Panc1 (cell line): Measurements from ENCODE around the gene MOK. TPM values are rescaled to one million over a fixed set of nuclear protein-coding genes. Genes with fewer than 3 reads are reported as not detected.

Experiments used
- ATAC-seq: fragments of 200-7000 bp; cut with Tn5 transposase; 2 replicates; pipeline ENCODE4 v1.9.1; 2020; ENCODE audit warnings: mild to moderate bottlenecking, moderate library complexity
- BruUV-seq: library from RNA; stranded (reverse); fragments of 400-500 nt; replicated peaks from 2 replicates; lab custom pipeline; 2021; lab: Mats Ljungman, UMichigan
- CTCF ChIA-PET: fragments of 300-600 bp; sonication (Branson Sonifier 250); formaldehyde crosslinking; loops from one replicate; lab custom pipeline; 2022; ENCODE audit warnings: antibody characterized with exemption; lab: Charles Lee
- POLR2A ChIA-PET: fragments of 300-600 bp; sonication (Branson Sonifier 250); formaldehyde crosslinking; loops from one replicate; lab custom pipeline; 2022; ENCODE audit warnings: antibody characterized with exemption; lab: Charles Lee
- DNase-seq: peaks from one replicate; pipeline ENCODE4 v3.0.0-alpha.2; 2010; ENCODE audit warnings: low read depth, low spot score
- H3K27ac ChIP-seq: 2 replicates; pipeline ENCODE4 v1.5.1; 2011; ENCODE audit warnings: mild to moderate bottlenecking, low read length, inconsistent platforms
- H3K27me3 ChIP-seq: fragments of 200-500 bp; sonication (Bioruptor generic); 2 replicates; pipeline ENCODE4 v1.6.0; 2014; ENCODE audit warnings: low read length, inconsistent platforms; ENCODE audit not compliant: control insufficient read depth, insufficient read depth
- H3K36me3 ChIP-seq: fragments of 200-500 bp; sonication (Bioruptor generic); 2 replicates; pipeline ENCODE4 v1.5.1; 2014; ENCODE audit warnings: inconsistent platforms, mild to moderate bottlenecking, low read length, moderate library complexity; ENCODE audit not compliant: control insufficient read depth, insufficient read depth
- H3K4me1 ChIP-seq: 2 replicates; pipeline ENCODE4 v1.5.1; 2011; ENCODE audit warnings: inconsistent platforms, mild to moderate bottlenecking, low read length, moderate library complexity; ENCODE audit not compliant: control insufficient read depth, insufficient read depth
- H3K4me3 ChIP-seq, 2 experiments: 2 replicates each; pipeline ENCODE4 v1.5.1; 2011 to 2012; ENCODE audit warnings: low read depth in 2 of 2, low read length in 2 of 2, mild to moderate bottlenecking in 2 of 2, inconsistent platforms in 1 of 2, moderate library complexity in 1 of 2
- H3K9me3 ChIP-seq: fragments of 200-500 bp; sonication (Bioruptor generic); 2 replicates; pipeline ENCODE4 v1.5.1; 2014; ENCODE audit warnings: low read depth, mild to moderate bottlenecking, inconsistent platforms, low read length, moderate library complexity; ENCODE audit not compliant: control insufficient read depth, insufficient read depth
- POLR2AphosphoS5 ChIP-seq: IDR thresholded peaks from 2 replicates; pipeline ENCODE4 v1.6.1; 2012; ENCODE audit warnings: mild to moderate bottlenecking, low read depth, low read length, moderate library complexity
- SIN3A ChIP-seq: IDR thresholded peaks from 2 replicates; pipeline ENCODE4 v1.6.1; 2012; ENCODE audit warnings: low read depth, mild to moderate bottlenecking, low read length, moderate library complexity, borderline replicate concordance; ENCODE audit not compliant: insufficient read depth
- TCF7L2 ChIP-seq: IDR thresholded peaks from 2 replicates; pipeline ENCODE4 v1.6.1; 2011; ENCODE audit warnings: mild to moderate bottlenecking, low read depth, low read length, inconsistent platforms
- in situ Hi-C: cut with HindIII; loops from 2 replicates; pipeline ENCODE4 v1.10.0; 2016; ENCODE audit warnings: low sequenced_read_pairs, low pct_unique_long_range_greater_than_20kb
- intact Hi-C: fragments of 100-400 bp; cut with micrococcal nuclease; formaldehyde crosslinking; loops from one replicate; pipeline ENCODE4 v1.10.0; 2022; ENCODE audit not compliant: unreplicated experiment
- total RNA-seq: library from RNA; stranded (reverse); gene quantifications from one replicate; pipeline ENCODE4 v1.2.1, GENCODE V29; 2021; ENCODE audit not compliant: unreplicated experiment
- TF ChIP-seq, protein P1 (sequence below): fragments of 450-650 bp; IDR thresholded peaks from 2 replicates; pipeline ENCODE4 v1.5.1; 2017; ENCODE audit warnings: mild to moderate bottlenecking
- TF ChIP-seq, protein P2 (sequence below), 2 experiments: IDR thresholded peaks; 2 replicates each; pipeline ENCODE4 v1.6.1; 2011 to 2012; ENCODE audit warnings: low read depth in 2 of 2, control low read depth in 1 of 2, low read length in 1 of 2, mild to moderate bottlenecking in 1 of 2, moderate library complexity in 1 of 2; ENCODE audit not compliant: insufficient read depth in 1 of 2

Gene MOK
- total RNA-seq, 1 experiment from 2014 or later, result 9.8 TPM

DNA sequence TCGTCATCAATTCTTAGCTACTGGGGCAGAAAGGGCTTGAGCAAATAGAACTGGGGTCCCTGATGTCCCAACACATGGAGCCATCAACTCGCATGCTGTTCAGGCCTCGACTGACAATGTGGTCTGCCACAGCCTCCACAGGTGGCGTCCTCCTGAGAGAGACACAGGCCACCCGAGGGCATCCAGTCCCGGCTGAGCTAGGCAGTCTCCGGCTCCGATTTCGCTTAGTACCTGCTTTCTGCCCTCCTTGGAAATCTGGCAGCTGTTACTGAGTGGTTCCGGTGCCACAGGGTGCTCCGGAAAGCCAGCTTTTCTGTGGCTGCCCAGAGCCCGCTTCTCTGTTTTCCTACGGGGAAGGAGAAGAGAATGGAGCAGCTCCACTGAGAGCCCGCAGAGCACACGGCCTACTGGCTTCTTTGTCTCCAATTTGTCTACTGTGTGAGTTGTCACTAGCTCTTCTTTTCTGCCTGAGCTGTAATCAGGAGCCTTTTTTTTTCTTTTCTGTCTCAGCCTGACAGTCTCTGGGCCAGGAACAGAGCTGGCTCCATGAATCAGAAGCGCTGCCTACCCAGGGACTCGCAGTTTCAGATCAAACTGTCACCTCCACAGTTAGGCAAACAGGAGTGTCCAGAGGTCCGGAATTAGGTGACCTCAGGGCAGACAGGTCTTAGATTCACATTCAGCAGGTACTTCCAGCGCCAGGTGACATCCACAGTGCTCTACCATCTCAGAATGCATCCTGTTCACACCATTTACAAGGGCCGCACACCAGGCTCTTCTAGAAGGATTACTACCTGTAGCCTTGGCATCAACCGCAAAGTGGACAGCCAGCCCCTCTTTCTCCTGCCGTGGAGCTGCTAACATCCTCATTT, 73.3 kb downstream of the MOK start:
- Histone ChIP-seq H3K4me1 (no peaks in the 10 kb centered on the region; the same call in none of the 2 replicates), H3K27me3 (no peaks in the 10 kb centered on the region), H3K4me3 (no peak overlapping the region), H3K9me3 (no peaks in the 10 kb centered on the region), H3K27ac (no peak overlapping the region), H3K36me3 (no peaks in the 10 kb centered on the region)
- no peak for ATAC-seq
- CTCF ChIA-PET, result interaction anchor here (0.6 kb wide), 1 partner anchor 84 kb away, joined by 8 read pairs; no protein-coding TSS in a partner anchor
- no TSS peak for BruUV-seq
- no peak for DNase-seq
- TF ChIP-seq SIN3A (no peak), TCF7L2 (no peak), POLR2AphosphoS5 (no peak)
- TF ChIP-seq, protein P1, sequence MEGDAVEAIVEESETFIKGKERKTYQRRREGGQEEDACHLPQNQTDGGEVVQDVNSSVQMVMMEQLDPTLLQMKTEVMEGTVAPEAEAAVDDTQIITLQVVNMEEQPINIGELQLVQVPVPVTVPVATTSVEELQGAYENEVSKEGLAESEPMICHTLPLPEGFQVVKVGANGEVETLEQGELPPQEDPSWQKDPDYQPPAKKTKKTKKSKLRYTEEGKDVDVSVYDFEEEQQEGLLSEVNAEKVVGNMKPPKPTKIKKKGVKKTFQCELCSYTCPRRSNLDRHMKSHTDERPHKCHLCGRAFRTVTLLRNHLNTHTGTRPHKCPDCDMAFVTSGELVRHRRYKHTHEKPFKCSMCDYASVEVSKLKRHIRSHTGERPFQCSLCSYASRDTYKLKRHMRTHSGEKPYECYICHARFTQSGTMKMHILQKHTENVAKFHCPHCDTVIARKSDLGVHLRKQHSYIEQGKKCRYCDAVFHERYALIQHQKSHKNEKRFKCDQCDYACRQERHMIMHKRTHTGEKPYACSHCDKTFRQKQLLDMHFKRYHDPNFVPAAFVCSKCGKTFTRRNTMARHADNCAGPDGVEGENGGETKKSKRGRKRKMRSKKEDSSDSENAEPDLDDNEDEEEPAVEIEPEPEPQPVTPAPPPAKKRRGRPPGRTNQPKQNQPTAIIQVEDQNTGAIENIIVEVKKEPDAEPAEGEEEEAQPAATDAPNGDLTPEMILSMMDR, result no peak
- TF ChIP-seq, protein P2, sequence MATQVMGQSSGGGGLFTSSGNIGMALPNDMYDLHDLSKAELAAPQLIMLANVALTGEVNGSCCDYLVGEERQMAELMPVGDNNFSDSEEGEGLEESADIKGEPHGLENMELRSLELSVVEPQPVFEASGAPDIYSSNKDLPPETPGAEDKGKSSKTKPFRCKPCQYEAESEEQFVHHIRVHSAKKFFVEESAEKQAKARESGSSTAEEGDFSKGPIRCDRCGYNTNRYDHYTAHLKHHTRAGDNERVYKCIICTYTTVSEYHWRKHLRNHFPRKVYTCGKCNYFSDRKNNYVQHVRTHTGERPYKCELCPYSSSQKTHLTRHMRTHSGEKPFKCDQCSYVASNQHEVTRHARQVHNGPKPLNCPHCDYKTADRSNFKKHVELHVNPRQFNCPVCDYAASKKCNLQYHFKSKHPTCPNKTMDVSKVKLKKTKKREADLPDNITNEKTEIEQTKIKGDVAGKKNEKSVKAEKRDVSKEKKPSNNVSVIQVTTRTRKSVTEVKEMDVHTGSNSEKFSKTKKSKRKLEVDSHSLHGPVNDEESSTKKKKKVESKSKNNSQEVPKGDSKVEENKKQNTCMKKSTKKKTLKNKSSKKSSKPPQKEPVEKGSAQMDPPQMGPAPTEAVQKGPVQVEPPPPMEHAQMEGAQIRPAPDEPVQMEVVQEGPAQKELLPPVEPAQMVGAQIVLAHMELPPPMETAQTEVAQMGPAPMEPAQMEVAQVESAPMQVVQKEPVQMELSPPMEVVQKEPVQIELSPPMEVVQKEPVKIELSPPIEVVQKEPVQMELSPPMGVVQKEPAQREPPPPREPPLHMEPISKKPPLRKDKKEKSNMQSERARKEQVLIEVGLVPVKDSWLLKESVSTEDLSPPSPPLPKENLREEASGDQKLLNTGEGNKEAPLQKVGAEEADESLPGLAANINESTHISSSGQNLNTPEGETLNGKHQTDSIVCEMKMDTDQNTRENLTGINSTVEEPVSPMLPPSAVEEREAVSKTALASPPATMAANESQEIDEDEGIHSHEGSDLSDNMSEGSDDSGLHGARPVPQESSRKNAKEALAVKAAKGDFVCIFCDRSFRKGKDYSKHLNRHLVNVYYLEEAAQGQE (IDR thresholded peaks at IDR 0.05; ENCODE audit: insufficient read depth in 1 of 2, low read depth in 2 of 2, low read length in 1 of 2), result no peak
- in situ Hi-C loops (no loop called here), intact Hi-C loops (no loop called here)
- POLR2A ChIA-PET, result no interaction called here

DNA sequence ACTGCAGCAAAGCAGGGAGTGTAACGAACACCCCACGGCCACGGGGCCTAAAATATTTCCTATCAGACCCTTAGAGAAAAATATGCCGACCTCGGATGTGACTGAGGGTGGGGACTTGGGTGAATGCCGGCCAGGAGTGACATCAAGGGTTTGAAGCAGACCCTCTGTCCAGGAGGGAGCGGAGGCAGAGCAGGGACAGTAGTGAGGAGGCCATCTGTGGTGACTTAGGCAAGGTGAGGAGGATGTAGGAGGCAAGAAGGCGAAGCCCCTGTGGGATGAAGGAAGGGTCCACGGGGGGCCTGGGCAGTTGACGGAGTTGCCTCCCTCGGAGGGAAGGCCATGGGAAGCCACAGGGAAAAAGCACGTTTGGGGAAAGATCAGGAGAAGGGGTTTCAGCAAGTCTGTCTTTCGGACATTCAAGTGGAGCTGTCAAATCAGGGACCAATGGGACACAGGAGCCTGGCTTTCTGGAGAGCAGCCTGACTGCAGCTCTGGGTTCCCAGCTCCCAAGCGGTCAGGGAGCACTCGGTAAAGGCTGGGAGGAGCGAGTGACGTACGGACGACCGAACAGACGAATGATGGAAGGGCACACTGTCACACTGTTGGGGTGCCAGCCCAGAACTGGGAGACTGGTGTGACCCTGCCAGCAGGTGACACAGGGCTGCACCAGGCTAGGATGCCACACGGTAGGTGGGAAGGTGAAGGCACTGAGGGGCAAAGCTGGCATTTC, 74.3 kb downstream of the MOK start:
- Histone ChIP-seq H3K4me1 (no peaks in the 10 kb centered on the region; the same call in none of the 2 replicates), H3K27me3 (no peaks in the 10 kb centered on the region), H3K36me3 (no peaks in the 10 kb centered on the region), H3K27ac (no peak overlapping the region), H3K4me3 (no peak overlapping the region), H3K9me3 (no peaks in the 10 kb centered on the region)
- ATAC-seq (no peak), DNase-seq (no peak)
- TF ChIP-seq, protein P1, result no peak
- TF ChIP-seq TCF7L2 (no peak), POLR2AphosphoS5 (no peak), SIN3A (no peak)
- TF ChIP-seq, protein P2 (IDR thresholded peaks at IDR 0.05; ENCODE audit: insufficient read depth in 1 of 2, low read depth in 2 of 2, low read length in 1 of 2), result no peak
- POLR2A ChIA-PET, result no interaction called here
- in situ Hi-C loops (no loop called here), intact Hi-C loops (no loop called here)
- CTCF ChIA-PET, result no interaction called here
- BruUV-seq, result no TSS peak
